ENCODE results near the gene GHRH.

GHRH gene

GRCh38 chr20:37236462-37236861 lies 25.2 kb downstream of the GHRH start:
- no peak for DNase-seq

DNA sequence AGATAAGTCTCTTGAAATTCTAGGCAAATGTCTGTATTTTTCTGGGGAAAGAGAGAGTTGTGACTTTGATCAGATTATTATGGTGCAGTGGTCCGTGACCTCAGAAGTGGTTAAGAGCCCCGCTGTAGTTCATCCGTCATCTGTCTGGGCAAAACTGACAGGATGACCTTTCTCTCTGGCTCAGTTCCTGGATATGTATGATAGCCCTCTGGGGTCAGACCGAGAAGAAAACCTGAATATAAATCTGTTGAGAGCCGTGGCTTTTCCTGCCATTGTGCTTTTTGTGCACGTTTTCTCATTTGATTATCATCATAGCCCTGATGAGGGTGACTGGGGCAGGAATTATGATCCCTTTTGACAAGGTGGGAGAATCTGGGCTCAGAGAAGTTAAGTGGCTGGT lies 26.5 kb downstream of the GHRH start:
- DNase-seq = no peak

GRCh38 chr20:37234254-37234581 lies 27.4 kb downstream of the GHRH start:
- no peak for DNase-seq

- no peak for DNase-seq
These were observed 27.9 kb downstream of the GHRH start for GRCh38 chr20:37233548-37234253.

- no peak for DNase-seq
These were observed 29.5 kb downstream of the GHRH start for GRCh38 chr20:37231947-37232630.

DNA sequence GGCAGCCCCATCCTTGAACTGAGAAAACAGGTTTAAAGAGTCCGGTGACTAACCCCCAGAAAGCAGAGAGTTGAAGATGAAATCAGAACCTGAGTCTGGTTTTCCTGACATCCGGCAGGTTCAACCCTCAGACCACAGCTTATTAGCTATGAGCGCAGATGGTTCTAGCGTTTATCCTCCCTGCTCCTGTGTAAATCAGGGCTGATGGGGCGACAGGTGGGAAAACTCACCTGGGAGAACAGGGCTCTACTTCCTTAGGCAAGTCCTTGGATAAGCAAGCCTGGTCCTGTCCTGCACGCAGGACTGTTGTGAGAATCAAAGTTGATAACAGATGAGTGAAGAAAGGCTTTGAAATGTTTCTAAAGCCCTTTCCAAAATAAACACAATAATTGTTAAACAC lies 31.4 kb downstream of the GHRH start:
- DNase-seq = no peak

GRCh38 chr20:37229357-37229756 lies 32.3 kb downstream of the GHRH start:
- DNase-seq = no peak

- no peak for DNase-seq
These were observed 33.0 kb downstream of the GHRH start for GRCh38 chr20:37228656-37229055.

- DNase-seq = no peak
These were observed 33.5 kb downstream of the GHRH start for GRCh38 chr20:37228082-37228481.

DNA sequence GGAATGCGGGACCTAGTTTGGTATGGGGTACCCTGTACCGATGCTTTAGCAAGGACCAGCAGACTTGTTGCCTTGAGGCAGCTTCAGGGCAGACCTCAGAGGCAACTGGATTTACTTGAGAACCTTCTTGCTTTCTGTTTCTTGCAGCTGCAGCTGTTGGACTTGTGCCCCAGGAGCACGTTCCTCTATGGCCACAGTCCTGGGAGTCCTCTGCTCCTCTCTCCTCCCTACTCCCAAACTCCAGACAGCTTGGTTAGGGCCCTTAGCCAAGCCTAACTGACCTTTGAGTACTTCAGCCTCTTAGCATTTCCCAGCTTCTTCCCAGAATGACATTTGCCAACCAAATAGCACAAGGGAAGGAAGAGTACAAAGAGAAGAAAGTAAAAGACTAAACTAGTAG lies 34.7 kb downstream of the GHRH start:
- DNase-seq = no peak

DNA sequence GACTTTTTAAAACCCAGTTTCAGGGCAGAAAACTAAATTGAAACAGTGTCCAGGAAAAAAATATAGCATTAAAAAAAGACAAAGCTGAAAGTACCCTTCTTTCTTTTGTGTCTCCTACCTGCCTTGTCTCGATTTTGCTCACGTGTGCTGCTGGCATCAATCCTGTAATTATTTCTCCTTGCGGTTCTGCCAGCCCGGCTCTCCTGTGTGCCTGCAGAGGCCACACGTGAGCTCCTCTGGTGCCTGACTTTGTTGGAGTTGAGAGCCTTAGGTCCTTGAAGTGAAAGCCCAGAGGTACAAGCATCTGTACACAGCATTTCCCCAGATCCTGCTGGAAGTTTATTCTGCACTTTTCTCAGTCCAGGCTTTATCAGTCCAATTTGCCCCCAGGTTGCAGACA lies 36.5 kb downstream of the GHRH start:
- no peak for DNase-seq

GRCh38 chr20:37223053-37223452 lies 38.6 kb downstream of the GHRH start:
- no peak for DNase-seq

- DNase-seq = no peak
These were observed 39.5 kb downstream of the GHRH start for GRCh38 chr20:37222086-37222485.

GRCh38 chr20:37220731-37221130 lies 40.9 kb downstream of the GHRH start:
- no peak for DNase-seq

- DNase-seq = no peak
These were observed 41.6 kb downstream of the GHRH start for GRCh38 chr20:37219751-37220668.

GRCh38 chr20:37218976-37219375 lies 42.6 kb downstream of the GHRH start:
- no peak for DNase-seq

DNA sequence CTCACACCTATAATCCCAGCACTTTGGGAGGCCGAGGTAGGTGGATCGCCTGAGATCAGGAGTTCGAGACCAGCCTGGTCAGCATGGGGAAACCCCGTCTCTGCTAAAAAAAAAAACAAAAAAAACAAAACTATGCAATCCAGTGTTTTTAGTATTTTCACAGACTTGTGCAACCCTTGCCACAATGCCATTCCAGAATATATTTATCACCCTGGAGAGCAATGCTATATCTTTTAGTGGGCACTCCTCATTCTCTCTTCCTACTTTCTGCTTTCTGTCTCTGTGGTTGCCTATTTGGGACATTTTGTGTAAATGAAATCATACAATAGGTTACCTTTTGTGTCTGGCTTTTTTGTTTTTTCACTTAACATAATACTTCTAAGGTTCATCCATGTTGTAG lies 43.2 kb downstream of the GHRH start:
- no peak for DNase-seq

DNA sequence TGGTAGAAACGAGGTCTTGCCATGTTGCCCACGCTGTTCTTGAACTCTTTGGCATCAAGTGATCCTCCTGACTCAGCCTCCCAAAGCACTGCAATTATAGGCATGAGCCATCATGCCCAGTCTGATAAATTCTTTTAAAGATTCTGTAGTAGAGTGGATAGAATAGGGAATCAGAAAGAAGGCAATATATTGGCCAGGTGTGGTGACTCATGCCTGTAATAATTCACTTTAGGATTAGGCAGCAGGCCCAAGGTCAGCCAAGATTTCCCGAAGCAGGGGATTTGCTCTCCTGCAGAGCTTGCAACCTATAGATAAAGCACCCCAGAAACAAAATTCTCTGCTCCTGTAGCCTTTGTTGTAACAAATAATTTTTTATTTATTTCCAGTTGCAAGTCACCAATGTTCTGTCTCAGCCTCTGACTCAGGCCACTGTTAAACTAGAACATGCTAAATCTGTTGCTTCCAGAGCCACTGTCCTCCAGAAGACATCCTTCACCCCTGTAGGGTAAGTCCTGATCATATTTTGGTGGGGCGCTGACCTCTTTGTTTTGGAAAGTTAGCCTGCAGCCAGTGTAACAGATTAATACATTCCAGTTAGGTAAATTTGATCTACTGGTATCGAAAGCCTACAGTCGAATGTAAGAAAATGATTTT lies 51.8 kb downstream of the GHRH start:
- no peak for DNase-seq

GRCh38 chr20:37209193-37209592 lies 52.4 kb downstream of the GHRH start:
- DNase-seq = no peak

GRCh38 chr20:37207171-37207570 lies 54.4 kb downstream of the GHRH start:
- no peak for DNase-seq

- no peak for DNase-seq
These were observed 55.8 kb downstream of the GHRH start for GRCh38 chr20:37205794-37206193.

GRCh38 chr20:37205130-37205529 lies 56.5 kb downstream of the GHRH start:
- no peak for DNase-seq

- no peak for DNase-seq
These were observed 57.6 kb downstream of the GHRH start for GRCh38 chr20:37204056-37204455.
